Stimulated activated CD4-positive, alpha-beta T cell treated with anti-CD3 and anti-CD28 coated beads, Interleukin-12 subunit alpha, Interleukin-12 subunit beta, amount 100 ng/mL, for 48 hours (primary cell): ENCODE results near the gene ATG16L1.

Experiments
- DNase-seq, 3 donors: peaks; one replicate each; pipeline ENCODE4 v3.0.0-alpha.2; 2020; ENCODE audit warnings: low read depth in 2 of 3, low spot score in 1 of 3

ATG16L1 gene

DNA sequence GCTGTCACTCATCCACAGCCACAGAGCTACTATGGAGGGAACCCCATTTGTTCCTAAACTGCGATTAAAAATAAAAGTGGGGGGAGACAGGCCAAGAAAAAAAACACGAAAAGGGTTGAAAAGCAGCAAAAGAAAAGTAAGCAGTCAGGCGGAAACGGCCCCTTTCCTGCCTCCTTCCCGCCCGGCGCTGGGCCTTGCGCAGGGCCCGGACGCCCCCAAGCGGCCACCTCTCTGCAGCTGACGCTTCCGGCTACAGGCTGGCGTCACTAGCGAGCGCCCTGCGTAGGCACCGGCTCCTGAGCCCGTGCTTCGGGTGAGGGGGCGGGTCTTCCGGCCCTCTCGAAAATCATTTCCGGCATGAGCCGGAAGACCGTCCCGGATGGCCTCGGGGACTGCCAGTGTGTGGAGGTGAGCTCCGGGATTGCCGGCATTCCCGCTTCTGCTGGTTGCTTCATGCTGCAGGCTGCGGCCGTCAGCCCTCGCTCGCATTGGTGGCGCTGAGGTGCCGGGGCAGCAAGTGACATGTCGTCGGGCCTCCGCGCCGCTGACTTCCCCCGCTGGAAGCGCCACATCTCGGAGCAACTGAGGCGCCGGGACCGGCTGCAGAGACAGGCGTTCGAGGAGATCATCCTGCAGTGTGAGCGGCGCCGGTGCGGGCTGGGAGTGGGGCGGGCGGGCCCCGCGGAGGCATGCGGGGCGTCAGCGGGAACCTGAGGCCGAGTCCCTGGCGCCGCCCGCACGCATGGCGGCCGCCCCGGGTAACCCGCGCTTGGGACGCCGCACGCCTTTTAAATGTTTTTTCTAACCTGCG is at the start of gene ATG16L1:
ATG16L1 (plus strand) TSS at position 368 of the 811 bp plus-strand sequence; CDS start at position 523, 155 bp downstream.
- DNase-seq: peak; percentile 92 to 95 (median 93)

DNA sequence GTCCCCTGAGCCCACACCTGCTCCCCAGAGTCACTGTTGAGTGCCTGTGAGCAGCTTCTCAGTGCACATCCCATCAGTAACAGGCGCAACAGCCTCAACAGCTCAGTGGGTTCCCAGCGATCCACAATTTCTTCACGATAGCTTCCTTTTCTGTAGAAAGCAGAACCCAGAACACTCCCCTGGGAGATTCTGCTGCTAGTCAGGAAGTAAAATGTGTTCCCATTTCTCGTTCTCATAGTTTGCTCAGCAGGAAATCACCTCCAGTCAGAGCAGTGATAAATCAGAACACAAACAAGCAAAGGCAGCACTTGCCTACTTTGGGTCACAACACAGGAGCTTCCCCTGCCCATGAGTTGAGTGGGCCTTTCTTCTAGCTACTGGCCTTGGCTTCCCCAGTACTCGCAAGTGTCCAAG is 48.9 kb upstream of the ATG16L1 start:
- DNase-seq: no peak

DNA sequence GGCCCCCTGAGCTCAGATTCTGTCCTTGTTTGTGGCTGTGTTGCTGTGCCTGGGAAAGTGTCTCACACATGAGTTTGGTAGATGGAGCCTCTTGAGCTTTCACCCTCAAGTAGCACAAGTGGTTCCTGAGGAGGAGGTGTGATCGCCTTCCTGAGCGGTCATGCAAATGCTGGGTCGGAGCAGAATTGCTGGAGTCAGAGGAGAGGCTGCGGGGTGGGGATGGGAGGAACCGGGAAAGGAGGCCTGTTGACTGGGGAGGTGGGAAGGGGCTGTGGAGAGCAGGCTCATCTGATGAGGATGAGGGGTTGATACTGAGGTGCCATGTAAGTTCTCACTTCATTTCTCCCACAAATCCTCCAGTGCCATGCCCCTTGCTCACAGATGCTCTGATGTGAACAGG is 48.4 kb upstream of the ATG16L1 start:
- no peak for DNase-seq

DNA sequence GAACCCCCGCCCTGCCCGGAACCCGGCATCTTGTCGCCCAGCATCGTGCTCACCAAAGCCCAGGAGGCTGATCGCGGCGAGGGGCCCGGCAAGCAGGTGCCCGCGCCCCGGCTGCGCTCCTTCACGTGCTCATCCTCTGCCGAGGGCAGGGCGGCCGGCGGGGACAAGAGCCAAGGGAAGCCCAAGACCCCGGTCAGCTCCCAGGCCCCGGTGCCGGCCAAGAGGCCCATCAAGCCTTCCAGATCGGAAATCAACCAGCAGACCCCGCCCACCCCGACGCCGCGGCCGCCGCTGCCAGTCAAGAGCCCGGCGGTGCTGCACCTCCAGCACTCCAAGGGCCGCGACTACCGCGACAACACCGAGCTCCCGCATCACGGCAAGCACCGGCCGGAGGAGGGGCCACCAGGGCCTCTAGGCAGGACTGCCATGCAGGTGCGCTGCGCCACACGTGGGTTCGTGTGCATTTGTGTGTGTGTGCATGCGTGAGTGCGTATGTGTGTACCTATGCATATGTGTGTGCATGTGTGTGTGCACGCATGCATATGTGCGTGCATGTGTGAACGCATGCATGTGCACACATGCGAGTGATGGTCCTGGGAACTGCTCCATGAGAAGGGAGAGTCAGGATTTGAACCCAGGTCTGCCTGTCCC is 47.1 kb upstream of the ATG16L1 start:
- DNase-seq: no peak

DNA sequence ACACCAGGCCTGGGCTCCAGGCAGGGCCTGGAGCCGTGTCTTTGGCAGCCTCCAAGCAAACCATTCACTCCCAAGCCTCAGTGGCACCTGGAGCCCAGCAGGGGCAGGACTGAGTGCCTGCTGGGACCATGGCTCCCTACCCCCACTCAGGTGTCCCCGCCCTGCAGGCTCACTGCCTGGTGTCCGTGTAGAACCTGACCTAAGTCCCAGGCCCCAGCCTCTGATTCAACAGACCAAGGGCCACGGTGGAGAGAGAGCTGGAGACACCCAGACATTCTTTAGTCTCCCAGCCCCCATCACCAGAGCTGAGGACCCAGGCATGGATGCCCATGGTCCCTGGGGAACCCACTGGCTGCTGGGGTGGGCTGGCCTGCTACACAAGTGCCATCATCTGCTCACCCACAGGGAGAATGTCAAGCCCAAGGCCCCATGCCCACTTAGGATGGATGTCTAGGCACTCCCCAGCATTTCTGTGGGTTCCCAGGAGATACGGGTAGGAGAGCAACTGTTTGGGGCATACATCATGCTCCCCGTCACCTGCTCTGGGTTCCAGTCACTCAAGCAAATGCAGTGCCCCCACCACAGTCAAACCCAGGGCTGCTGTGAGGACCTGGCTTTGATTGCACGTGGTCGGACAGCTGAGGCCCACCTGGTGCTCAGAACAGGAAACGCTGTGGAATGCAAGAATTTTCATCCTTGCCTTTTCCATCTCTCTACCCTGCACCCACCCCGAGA is 42.9 kb upstream of the ATG16L1 start:
- no peak for DNase-seq

DNA sequence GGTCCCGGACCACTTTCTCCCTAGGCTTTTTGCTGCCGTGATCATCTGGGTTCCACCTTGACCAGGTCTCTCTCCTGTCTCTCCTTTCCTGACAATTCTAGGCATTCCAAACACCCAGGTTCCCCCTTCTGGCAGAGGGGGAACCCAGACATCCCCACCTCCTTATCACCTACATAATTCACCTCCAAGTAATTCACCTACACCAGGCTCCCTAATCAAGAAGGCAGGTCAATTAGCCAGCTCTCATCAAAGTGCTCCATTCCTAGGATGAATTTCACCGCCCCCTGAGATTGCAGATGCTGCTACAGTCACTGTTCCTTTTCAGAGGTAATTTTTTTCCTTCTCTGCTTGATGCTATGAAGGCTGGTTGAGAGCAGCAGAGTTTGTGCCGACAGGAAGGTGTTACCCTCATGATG is 42.3 kb upstream of the ATG16L1 start:
- no peak for DNase-seq

DNA sequence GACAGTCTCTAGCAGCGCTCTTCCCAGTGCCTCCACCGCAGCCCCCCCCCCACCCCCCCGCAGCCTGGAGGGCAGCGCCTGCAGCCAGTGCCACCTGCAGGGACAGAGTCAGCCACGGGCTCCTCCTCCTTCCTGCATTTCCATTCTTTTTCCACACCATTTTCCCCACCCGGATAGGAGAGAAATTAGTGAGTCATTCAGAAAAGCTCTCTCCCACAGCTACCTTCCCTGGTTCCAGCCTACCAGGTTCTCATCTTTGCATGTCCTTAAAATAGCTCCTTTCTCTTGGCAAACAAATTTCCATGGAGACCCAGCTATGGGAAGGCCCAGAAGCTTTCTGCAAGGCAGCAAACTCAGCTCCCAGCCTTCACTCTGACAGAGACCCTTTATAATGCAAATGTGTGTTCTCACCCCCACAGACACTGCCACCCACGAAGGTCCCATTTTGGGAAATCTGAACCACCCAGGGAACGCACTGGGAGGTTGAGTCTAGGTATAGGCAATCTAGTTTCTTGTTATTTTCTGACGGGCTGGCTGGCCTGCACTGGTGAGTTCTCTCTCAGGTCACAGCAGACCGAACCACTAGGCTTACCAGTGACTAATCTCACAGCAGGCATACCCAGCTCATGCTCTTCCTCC is 41.8 kb upstream of the ATG16L1 start:
- no peak for DNase-seq

DNA sequence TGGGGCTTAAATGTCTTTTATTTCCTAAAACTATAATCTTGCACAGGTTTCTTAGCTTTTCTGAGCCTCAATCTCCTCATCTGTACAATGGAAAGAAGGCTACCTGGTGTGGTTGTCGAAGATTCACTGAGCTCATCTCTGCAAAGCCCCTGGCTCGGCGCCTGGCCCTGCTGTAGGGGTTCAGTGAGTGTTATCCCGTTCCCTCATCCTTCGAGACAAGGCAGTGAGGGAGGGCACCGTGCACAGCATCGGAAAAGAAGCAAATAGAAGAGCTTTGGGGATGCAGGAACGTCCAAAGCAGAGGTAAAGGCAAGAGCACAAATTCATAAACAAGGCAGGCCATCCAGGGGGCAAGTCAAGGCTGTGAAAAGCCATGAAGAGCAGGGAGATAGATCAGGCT is 41.2 kb upstream of the ATG16L1 start:
- DNase-seq: no peak

DNA sequence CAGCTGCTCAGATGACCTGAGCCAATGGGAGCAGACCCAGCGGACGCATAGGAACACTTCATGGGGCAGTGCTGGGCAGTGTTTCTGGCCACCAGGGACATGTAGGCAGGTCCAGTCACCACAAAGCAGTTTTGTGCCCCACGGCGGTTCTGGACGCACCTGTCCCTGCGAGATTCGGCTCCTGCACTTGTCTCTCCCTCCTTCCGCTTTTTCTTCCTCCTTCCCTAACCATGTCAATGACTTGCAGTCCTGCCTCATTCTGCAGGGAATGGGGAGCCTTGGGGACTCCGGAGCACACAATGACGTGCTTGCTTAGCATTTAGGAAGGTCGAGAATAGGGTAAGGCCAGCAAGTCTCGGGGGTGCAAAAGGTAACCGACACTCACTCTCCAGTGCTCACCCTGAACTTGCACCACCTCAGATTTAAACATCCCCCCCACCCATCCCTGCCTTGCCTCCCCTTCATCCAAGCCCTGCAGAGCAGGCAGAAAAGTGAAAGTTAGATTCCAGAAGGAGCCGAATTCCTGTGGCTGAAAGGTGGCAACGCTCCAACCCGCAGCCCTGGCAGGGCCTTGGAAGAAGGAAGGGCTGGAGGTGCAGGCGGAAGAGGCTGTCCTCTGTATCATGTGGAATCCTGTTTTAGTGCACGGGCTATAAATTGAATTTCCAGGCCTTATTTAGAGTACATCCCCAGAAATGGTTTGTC is 40.5 kb upstream of the ATG16L1 start:
- no peak for DNase-seq

DNA sequence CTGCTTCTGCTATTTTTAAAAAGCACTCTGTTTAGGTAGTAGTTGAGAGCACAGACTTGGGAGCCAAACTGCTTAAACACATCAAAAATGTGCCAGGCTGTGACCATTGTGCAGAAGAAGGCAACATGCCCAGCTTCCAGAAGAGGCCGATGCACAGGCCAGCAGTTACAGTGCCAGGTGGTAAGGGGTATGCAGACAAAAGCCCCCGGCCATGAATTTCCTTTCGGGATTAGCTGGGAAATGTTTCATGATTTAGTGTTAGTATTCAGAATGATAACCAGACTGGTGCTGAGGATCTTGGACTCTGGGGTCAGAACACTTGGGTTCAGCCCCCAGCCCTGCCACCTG is 40.0 kb upstream of the ATG16L1 start:
- DNase-seq: no peak

DNA sequence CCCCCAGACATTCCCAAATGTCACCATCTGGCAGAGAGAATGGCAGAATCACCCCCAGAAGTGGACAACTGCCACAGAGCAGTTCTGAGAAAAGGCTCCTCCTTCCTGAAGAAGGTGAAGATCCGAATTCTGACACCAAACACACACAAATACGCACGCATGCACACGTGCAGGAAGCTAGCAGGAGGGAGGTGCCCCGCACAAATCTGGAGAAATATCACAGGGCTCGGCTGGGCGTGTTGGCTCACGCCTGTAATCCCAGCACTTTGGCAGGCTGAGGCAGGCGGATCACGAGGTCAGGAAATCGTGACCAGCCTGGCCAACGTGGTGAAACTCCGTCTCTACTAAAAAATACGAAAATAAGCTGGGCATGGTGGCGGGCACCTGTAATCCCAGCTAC is 38.5 kb upstream of the ATG16L1 start:
- DNase-seq: no peak

DNA sequence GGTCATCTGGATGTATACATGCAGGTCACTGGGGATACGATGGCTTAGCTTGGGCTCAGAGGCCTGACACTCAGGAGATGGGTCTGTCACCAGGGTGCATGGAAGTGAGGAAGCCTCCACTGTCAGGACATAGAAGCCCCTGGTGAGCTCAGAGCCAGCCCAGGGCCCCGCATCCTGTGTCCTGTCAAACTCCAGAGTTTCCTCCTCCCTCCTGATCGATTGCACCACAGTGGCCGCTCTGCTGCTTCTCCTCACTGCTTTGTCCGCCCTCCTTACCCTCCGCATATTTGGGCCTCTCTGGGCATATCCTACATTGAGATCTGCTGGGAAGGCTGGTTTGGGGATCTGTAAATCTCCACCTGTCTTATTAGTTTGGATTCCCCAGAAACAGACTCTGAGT is 37.5 kb upstream of the ATG16L1 start:
- no peak for DNase-seq

DNA sequence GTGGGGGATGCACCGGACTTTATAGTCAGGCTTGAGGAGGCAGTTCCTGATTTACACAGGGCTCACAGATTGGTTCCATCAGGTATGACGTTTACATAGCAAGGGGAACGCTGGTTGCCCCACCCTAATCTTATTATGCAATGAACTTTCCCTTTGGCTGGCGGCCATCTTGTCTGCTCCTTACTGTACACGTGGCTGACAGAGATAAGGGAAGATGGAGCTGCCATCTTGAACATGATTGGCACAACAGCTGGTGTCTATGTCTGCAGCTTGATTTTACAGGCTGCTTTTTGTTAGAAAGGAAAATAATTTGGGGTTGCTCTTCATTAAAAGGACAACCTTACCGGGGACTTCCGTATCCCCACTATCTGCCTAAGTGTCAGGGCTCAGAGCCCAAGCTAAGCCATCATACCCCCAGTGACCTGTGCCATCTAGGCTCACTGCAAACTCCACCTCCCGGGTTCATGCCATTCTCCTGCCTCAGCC is 33.5 kb upstream of the ATG16L1 start:
- no peak for DNase-seq

DNA sequence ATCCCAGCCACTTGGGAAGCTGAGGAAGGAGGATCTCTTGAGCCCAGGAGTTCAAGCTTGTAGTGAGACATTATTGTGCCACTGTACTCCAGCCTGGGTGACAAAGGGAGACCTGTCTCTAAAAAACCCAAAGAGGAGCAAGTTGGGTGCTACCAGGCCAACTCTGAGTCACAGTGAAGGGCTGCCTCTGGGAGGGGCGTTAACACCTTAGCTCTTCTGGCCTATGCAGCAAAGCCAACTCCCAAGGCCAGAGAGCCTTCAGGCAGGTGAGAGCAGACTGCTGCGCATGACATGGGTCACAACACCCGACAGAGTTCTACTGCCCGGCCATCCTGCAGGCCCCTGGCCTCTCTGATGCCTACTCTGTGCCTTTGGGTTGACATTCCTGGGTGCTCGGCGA is 32.6 kb upstream of the ATG16L1 start:
- DNase-seq: no peak

DNA sequence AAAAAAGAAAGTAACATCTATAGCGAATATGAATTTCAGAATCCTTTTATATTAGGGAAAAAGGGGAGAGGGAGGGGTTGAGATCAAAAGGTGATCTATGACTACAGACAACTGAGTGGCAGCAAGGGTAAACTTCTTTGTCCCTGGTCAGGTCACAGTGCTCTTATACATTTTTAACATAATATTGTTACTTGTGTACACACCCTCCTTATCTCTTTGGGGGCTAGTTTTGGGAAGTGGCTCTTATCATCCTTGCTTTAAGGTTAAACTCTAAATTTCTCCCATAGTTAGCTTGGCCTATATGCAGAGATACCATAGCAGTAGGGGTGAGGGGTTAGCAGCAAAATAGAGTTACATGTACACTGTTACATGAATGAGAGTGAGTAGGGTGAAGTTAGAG is 31.6 kb upstream of the ATG16L1 start:
- DNase-seq: no peak

DNA sequence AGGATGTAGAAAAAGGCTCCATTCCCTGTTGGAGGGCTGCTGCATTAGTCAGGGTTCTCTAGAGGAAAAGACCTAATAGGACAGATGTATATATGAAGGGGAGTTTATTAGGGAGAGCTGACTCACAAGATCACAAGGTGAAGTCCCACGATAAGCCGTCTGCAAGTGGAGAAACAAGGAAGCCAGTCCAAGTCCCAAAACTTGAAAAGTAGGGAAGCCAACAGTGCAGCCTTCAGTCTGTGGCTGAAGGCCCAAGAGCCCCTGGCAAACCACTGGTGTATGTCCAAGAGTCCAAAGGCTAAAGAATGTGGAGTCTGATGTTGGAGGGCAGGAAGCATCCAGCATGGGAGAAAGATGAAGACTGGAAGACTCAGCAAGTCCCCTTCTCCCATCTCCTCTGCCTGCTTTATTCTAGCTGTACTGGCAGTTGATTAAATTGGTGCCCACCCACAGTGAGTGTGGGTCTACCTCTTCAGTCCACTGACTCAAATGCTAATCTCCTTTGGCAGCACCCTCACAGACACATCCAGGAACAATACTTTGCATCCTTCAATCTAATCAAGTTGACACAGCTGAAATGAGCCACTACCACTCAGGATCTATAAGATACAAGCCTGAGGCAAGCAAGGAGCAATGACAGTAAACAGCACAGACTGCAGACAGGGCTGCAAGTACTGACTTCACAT is 30.0 kb upstream of the ATG16L1 start:
- no peak for DNase-seq

DNA sequence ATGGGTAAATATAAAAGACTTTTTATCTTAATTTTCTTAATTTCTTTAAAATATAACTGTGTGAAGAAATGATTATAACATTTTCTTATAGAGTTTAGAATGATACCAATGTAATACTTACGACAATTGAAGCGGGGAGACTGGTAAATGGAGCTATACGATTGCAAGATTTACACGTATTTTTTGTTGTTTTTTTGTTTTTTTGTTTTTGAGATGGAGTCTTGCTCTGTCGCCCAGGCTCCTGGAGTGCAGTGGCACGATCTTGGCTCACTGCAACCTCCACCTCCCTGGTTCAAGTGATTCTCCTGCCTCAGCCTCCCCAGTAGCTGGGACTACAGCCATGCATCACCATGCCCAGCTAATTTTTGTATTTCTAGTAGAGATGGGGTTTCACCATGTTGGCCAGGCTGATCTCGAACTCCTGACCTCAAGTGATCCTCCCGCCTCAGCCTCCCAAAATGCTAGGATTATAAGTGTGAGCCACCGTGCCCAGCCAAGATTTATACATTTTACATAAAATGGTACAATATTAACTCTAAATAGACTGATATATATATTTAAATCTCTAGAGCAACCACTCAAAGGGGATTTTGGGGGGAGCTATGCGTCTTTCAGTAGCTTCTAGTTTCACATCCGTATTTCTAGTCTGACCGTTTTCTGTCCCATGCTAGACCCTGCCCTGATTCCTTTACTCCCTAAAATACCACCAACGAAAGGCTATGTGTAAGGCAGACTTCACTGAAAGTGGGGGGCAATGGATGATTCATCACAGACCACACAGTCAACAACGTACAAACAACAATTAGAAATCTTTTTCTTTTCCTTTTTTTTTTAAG is 28.2 kb upstream of the ATG16L1 start:
- DNase-seq: no peak

DNA sequence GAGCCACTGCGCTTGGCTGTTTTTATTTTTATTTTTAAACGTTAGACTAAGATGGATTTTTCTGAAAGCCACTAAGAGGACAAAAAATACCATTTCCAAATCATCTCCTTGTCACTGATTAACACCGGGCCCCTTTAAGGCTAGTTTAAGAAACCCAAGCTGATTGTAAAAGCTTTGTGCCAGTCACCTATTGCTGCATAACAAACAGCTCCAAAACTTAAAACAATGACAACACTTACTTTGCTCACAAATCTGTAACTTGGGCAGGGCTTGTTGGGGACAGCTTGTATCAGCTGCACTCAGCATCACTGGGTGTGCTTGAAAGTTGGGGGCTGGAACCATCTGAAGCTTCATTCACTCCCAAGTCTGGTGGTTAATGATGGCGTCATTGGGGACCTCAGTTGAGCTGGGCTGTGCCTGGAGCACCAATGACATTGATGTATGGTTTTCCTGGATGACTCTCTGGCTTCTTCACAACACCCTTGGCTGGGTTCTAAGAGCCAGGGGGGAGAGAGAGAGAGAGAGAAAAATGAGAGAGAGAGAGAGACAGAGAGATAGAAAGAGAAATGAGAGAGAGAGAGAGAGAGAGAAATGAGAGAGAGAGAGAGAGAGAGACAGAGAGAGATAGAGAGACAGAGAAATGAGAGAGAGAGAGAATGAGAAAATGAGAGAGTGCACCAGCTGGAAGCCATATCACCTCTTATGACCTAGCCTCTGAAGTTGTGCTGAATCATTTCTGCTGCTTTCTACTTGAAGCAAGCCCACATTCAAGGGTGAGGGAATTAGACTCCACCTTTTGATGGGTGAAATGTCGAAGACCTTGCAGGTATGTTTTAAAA is 26.0 kb upstream of the ATG16L1 start:
- no peak for DNase-seq
